ENCODE measurements around the gene EXOC4.

GRCh38 chr7:133674079-133674763 is 421.3 kb downstream of the EXOC4 start:
- TF ChIP-seq, protein P1, sequence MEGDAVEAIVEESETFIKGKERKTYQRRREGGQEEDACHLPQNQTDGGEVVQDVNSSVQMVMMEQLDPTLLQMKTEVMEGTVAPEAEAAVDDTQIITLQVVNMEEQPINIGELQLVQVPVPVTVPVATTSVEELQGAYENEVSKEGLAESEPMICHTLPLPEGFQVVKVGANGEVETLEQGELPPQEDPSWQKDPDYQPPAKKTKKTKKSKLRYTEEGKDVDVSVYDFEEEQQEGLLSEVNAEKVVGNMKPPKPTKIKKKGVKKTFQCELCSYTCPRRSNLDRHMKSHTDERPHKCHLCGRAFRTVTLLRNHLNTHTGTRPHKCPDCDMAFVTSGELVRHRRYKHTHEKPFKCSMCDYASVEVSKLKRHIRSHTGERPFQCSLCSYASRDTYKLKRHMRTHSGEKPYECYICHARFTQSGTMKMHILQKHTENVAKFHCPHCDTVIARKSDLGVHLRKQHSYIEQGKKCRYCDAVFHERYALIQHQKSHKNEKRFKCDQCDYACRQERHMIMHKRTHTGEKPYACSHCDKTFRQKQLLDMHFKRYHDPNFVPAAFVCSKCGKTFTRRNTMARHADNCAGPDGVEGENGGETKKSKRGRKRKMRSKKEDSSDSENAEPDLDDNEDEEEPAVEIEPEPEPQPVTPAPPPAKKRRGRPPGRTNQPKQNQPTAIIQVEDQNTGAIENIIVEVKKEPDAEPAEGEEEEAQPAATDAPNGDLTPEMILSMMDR (IDR thresholded peaks at IDR 0.05): no peak
- no peak for TF ChIP-seq POLR2A (IDR thresholded peaks at IDR 0.05)
- TF ChIP-seq POLR2AphosphoS5 (IDR thresholded peaks at IDR 0.05): no peak
- TF ChIP-seq EP300 (IDR thresholded peaks at IDR 0.05; ENCODE audit: low read depth): no peak

Data from transverse colon (tissue), 4 donors.